Fibroblast of upper back skin (primary cell): ENCODE results near the gene PXDC1.
A peak's percentile ranks its signal among the peaks of the same experiment; 100 is the strongest.
"Not testable (repeated sequence)": the region's sequence is repeated elsewhere in the genome, so short reads cannot be mapped to it uniquely, and the experiment has no call there.

Experiments
- DNase-seq: peaks from one replicate; pipeline ENCODE4 v3.0.0-alpha.2; 2013

Gene PXDC1

GRCh38 chr6:3729603-3730344, 21.7 kb downstream of the PXDC1 start:
- no peak for DNase-seq

GRCh38 chr6:3727593-3728108, 23.9 kb downstream of the PXDC1 start:
- DNase-seq = no peak

- DNase-seq = no peak
Observed at GRCh38 chr6:3727036-3727435, 24.5 kb downstream of the PXDC1 start.

- DNase-seq = no peak
Observed at GRCh38 chr6:3726421-3726820, 25.1 kb downstream of the PXDC1 start.

GRCh38 chr6:3725145-3726047, 26.1 kb downstream of the PXDC1 start:
- no peak for DNase-seq

GRCh38 chr6:3724451-3725144, 26.9 kb downstream of the PXDC1 start:
- DNase-seq = no peak

- DNase-seq = no peak
Observed at GRCh38 chr6:3723966-3724365, 27.5 kb downstream of the PXDC1 start.

- no peak for DNase-seq
Observed at GRCh38 chr6:3723251-3723650, 28.3 kb downstream of the PXDC1 start.

- DNase-seq = no peak
Observed at GRCh38 chr6:3722785-3723184, 28.7 kb downstream of the PXDC1 start.

- DNase-seq = peak; percentile 79
Observed at GRCh38 chr6:3721810-3722621, 29.5 kb downstream of the PXDC1 start.

GRCh38 chr6:3720770-3721169, 30.7 kb downstream of the PXDC1 start:
- DNase-seq = not testable (repeated sequence)

GRCh38 chr6:3719462-3720308, 31.8 kb downstream of the PXDC1 start:
- no peak for DNase-seq

- DNase-seq = no peak
Observed at GRCh38 chr6:3718407-3718806, 33.1 kb downstream of the PXDC1 start.

GRCh38 chr6:3715285-3715684, 36.2 kb downstream of the PXDC1 start:
- DNase-seq = no peak

- DNase-seq = no peak
Observed at GRCh38 chr6:3714768-3715167, 36.7 kb downstream of the PXDC1 start.

- no peak for DNase-seq
Observed at GRCh38 chr6:3714111-3714510, 37.4 kb downstream of the PXDC1 start.

- DNase-seq = no peak
Observed at GRCh38 chr6:3712827-3713665, 38.5 kb downstream of the PXDC1 start.

GRCh38 chr6:3711776-3712175, 39.7 kb downstream of the PXDC1 start:
- no peak for DNase-seq

GRCh38 chr6:3710403-3710802, 41.1 kb downstream of the PXDC1 start:
- no peak for DNase-seq

- DNase-seq = no peak
Observed at GRCh38 chr6:3708540-3708939, 43.0 kb downstream of the PXDC1 start.
